ENCODE measurements around the gene UNC79. TPM values are rescaled to one million over a fixed set of nuclear protein-coding genes. Genes with fewer than 3 reads are reported as not detected.
A peak's percentile ranks its signal among the peaks of the same experiment; 100 is the strongest.
"Not testable (repeated sequence)": the region's sequence is repeated elsewhere in the genome, so short reads cannot be mapped to it uniquely, and the experiment has no call there.

The UNC79 gene
- total RNA-seq = not detected

- DNase-seq = no peak
- peaks cover 0 to 7% of the 10 kb centered on the region in 2 donors for H3K27me3 ChIP-seq
- no peak within 1 kb of the TSS for H3K27ac ChIP-seq
- peak within 1 kb of the TSS in 1 of 4 donors; percentile 14 for H3K4me3 ChIP-seq
- TF ChIP-seq CTCF (IDR thresholded peaks at IDR 0.05) (no peak), POLR2A (IDR thresholded peaks at IDR 0.05) (no peak)
- H3K36me3 ChIP-seq = no peaks in the 10 kb centered on the region
- no peaks in the 10 kb centered on the region for H3K9me3 ChIP-seq
- no peaks in the 10 kb centered on the region for H3K4me1 ChIP-seq
These were observed at the start of gene UNC79 for GRCh38 chr14:93430315-93431035. UNC79 (plus strand) TSS chr14:93430939; CDS start chr14:93431030, 91 bp downstream.

DNA sequence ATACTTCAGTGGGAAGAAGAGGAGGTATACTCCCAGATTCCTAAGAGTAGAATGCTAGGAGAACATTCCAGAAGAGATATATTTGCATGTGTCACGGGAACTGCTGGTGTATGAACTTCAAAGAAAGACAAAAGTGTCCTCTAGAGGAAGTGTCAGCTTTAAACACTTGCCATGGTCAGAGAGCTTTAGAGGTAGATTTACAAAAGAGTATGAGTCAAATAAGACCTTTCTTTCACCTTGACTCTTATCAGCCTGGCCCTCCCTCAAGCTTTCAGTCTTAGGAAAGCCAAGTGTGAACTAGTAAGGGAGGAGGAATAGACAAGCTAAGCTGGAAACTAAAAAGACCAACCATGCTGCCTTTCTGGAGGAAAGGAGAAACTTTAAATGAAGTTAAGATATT lies 49.1 kb upstream of the UNC79 start:
- TF ChIP-seq POLR2A (IDR thresholded peaks at IDR 0.05) (no peak), CTCF (IDR thresholded peaks at IDR 0.05) (no peak)

DNA sequence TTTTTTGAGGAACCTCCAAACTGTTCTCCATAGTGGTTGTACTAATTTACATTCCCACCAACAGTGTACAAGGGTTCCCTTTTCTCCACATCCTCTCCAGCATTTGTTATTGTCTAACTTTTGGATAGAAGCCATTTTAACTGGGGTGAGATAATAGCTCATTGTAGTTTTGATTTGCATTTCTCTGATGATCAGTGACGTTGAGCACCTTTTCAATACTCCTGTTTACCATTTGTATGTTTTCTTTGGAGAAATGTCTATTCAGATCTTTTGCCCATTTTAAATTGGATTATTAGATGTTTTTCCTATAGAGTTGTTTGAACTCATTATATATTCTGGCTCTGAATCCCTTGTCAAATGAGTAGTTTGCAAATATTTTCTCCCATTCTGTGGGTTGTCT lies 46.5 kb upstream of the UNC79 start:
- H3K36me3 ChIP-seq, DNase-seq, H3K4me3 ChIP-seq, H3K27ac ChIP-seq, H3K4me1 ChIP-seq, H3K9me3 ChIP-seq, H3K27me3 ChIP-seq: not testable (repeated sequence)

More for the DNA sequence above, 49.1 kb upstream of the UNC79 start:
- Histone ChIP-seq H3K4me1 (no peaks in the 10 kb centered on the region), H3K4me3 (no peak overlapping the region), H3K9me3 (no peaks in the 10 kb centered on the region), H3K27me3 (no peaks in the 10 kb centered on the region), H3K27ac (no peak overlapping the region), H3K36me3 (no peaks in the 10 kb centered on the region)
- DNase-seq = no peak

DNA sequence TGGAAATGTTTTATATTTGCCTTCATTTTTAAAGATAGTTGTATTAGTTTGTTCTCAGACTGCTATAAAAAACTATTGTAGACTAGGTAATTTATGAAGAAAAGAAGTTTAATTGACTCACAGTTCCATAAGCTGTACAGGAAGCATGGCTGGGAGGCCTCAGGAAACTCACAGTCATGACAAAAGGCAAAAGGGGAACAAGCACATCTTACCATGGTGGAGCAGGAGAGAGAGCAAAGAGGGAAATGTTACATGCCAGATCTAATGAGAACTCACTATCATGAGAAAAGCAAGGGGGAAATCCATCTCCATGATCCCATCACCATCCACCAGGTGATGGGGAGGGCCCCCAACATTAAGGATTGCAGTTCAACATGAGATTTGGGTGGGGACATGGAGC lies 35.5 kb upstream of the UNC79 start:
- no peaks in the 10 kb centered on the region for H3K27me3 ChIP-seq
- DNase-seq = no peak
- H3K4me3 ChIP-seq = no peak overlapping the region
- no peaks in the 10 kb centered on the region for H3K9me3 ChIP-seq
- H3K4me1 ChIP-seq = no peaks in the 10 kb centered on the region
- H3K36me3 ChIP-seq = no peaks in the 10 kb centered on the region
- TF ChIP-seq CTCF (IDR thresholded peaks at IDR 0.05) (no peak), POLR2A (IDR thresholded peaks at IDR 0.05) (no peak)
- H3K27ac ChIP-seq = no peak overlapping the region

GRCh38 chr14:93396456-93396855 lies 34.3 kb upstream of the UNC79 start:
- Histone ChIP-seq H3K27ac (no peak overlapping the region), H3K36me3 (no peaks in the 10 kb centered on the region), H3K27me3 (no peaks in the 10 kb centered on the region), H3K4me3 (no peak overlapping the region), H3K9me3 (no peaks in the 10 kb centered on the region), H3K4me1 (no peaks in the 10 kb centered on the region)
- no peak for TF ChIP-seq POLR2A (IDR thresholded peaks at IDR 0.05)
- no peak for TF ChIP-seq CTCF (IDR thresholded peaks at IDR 0.05)
- DNase-seq = no peak

- Histone ChIP-seq H3K4me1 (no peaks in the 10 kb centered on the region), H3K9me3 (no peaks in the 10 kb centered on the region), H3K27me3 (no peaks in the 10 kb centered on the region), H3K27ac (no peak overlapping the region), H3K36me3 (no peaks in the 10 kb centered on the region), H3K4me3 (no peak overlapping the region)
- no peak for DNase-seq
- no peak for TF ChIP-seq POLR2A (IDR thresholded peaks at IDR 0.05)
- no peak for TF ChIP-seq CTCF (IDR thresholded peaks at IDR 0.05)
These were observed 32.2 kb upstream of the UNC79 start for GRCh38 chr14:93398491-93398890.

Data from Peyer's patch (tissue), 4 donors.